Measurements from ENCODE around the gene TBATA.

Gene TBATA

DNA sequence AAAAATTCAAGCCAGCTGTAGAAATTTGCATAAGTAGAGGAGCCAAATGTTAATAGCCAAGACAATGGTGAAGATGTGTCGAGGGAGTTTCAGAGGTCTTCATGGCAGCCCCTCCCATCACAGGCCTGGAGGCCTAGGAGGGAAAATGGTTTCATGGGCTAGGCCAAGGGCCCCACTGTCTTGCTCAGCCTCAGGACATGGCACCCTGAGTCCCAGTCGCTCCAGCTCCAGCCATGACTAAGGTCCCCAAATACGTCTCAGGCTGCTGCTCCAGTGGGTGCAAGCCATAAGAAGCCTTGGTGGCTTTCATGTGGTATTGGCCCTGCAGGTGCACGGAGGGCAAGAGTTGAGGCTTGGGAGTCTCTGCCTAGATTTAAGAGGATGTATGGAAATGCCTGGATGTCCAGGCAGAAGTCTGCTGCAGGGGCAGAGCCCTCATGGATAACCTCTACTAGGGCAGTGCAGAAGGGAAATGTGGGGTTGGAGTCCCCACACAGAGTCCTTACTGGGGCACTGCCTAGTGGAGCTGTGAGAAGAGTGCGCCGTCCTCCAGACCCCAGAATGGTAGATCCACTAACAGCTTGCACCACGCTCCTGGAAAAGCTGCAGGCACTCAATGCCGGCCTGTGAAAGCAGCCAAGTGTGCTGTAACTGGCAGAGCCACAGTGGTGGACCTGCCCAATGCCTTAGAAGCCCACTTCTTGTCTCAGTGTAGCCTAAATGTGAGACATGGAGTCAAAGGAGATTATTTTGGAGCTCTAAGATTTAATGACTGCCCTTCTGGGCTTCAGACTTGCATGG is 19.2 kb downstream of the TBATA start:
- no peaks in the 10 kb centered on the region for H3K9me3 Mint-ChIP-seq
- H3K4me1 Mint-ChIP-seq (ENCODE audit: low read depth), result no peaks in the 10 kb centered on the region
- H3K36me3 Mint-ChIP-seq (ENCODE audit: low read depth), result no peaks in the 10 kb centered on the region
- no peak overlapping the region for H3K4me3 Mint-ChIP-seq
- H3K27ac Mint-ChIP-seq, result no peak overlapping the region
- peak; percentile 20 for DNase-seq
- no peaks in the 10 kb centered on the region for H3K27me3 Mint-ChIP-seq

DNA sequence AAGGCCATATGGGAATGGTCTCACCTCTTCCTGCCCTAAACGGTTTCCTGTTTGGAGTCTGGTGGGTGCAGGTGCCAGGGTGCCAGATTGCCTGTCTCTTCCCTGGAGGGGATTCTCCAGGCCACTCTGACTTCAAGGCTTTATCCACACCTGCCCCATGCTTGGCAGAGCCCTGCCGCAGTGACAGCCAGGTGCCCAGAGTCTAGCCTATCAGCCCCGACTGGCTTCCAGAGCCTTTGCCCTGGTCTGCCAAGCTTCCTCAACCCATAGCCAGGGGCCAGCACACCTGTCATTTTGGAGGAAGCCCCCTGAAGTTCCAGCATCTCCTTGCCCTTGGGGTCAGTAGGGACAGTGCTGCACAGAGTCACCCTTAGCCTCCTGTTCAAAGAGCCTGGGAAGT is 21.6 kb downstream of the TBATA start:
- no peaks in the 10 kb centered on the region for H3K27me3 Mint-ChIP-seq
- H3K36me3 Mint-ChIP-seq (ENCODE audit: low read depth), result no peaks in the 10 kb centered on the region
- H3K4me1 Mint-ChIP-seq (ENCODE audit: low read depth), result peaks cover 5% of the 10 kb centered on the region
- no peak overlapping the region for H3K27ac Mint-ChIP-seq
- DNase-seq, result no peak
- H3K9me3 Mint-ChIP-seq, result no peaks in the 10 kb centered on the region
- no peak overlapping the region for H3K4me3 Mint-ChIP-seq

DNA sequence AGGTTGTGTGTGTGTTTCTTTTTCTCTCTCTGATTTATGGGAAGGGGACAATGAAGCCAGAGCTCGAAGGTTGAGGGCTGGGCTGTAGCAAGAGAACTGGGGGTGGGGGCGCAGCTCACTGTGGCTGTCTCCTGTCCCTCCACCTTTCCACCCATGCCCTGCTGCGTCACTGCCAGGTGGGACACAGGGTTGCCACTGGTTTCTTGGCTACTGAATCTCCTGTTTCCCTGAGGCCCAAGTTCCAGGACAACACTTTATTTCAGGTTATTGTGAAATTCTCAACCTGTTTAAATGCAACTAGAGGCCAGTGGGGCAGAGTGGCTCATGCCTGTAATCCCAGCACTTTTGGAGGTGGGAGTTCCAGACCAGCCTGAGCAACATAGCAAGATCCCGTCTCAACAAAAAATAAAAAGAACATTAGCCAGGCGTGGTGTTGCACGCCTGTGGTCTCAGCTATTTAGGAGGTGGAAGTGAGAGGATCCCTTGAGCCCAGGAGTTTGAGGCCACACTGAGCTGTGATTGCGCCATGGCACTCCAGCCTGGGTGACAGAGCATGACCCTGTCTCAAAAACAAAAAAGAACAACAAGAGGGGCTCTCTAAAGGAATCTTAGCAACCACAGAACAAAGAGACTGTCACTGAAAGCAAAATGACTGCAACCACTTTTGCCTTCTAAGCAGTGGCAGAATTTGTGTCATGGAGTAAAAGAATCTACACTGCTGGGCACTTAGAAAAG is 22.6 kb downstream of the TBATA start:
- Mint-ChIP-seq H3K27ac (no peak overlapping the region), H3K9me3 (no peaks in the 10 kb centered on the region), H3K27me3 (no peaks in the 10 kb centered on the region), H3K36me3 (ENCODE audit: low read depth) (no peaks in the 10 kb centered on the region), H3K4me3 (no peak overlapping the region), H3K4me1 (ENCODE audit: low read depth) (peaks cover 6% of the 10 kb centered on the region)
- no peak for DNase-seq

DNA sequence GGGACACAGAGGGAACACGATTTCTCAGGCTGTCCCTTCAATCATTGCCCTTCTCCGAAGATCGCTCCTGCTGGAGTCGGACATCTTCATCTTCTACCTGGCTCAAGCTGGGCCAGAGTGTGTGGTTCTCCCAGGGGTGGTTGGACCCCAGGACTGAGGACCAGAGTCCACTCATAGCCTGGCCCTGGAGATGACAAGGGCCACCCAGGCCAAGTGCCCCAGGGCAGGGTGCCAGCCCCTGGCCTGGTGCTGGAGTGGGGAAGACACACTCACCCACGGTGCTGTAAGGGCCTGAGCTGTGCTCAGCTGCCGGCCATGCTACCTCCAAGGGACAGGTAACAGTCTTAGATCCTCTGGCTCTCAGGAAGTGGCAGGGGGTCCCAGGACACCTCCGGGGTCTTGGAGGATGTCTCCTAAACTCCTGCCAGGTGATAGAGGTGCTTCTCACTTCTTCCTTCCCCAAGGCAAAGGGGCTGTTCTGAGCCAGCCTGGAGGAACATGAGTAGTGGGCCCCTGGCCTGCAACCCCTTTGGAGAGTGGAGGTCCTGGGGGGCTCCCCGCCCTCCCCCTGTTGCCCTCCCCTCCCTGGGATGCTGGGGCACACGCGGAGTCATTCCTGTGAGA is 23.3 kb downstream of the TBATA start:
- Mint-ChIP-seq H3K27me3 (no peaks in the 10 kb centered on the region), H3K27ac (no peak overlapping the region), H3K9me3 (no peaks in the 10 kb centered on the region), H3K4me1 (ENCODE audit: low read depth) (peaks cover 6% of the 10 kb centered on the region), H3K4me3 (no peak overlapping the region), H3K36me3 (ENCODE audit: low read depth) (no peaks in the 10 kb centered on the region)
- DNase-seq, result no peak

DNA sequence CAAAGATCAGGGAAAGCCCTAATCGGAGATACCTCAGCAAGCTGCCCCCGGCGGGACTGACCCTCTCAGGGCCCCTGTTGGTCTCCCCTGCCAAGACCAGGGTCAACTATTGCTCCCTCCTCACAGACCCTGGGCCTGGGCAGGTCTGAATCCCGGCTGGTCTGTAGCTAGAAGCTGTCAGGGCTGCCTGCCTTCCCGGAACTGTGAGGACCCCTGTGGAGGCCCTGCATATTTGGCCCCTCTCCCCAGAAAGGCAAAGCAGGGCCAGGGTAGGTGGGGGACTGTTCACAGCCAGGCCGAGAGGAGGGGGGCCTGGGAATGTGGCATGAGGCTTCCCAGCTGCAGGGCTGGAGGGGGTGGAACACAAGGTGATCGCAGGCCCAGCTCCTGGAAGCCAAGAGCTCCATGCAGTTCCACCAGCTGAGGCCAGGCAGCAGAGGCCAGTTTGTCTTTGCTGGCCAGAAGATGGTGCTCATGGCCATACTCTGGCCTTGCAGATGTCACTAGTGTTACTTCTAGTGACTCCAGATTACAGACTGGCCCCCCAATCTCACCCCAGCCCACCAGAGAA is 24.1 kb downstream of the TBATA start:
- Mint-ChIP-seq H3K4me1 (ENCODE audit: low read depth) (peaks cover 6% of the 10 kb centered on the region), H3K27me3 (no peaks in the 10 kb centered on the region), H3K9me3 (no peaks in the 10 kb centered on the region), H3K27ac (no peak overlapping the region), H3K4me3 (no peak overlapping the region), H3K36me3 (ENCODE audit: low read depth) (no peaks in the 10 kb centered on the region)
- no peak for DNase-seq

DNA sequence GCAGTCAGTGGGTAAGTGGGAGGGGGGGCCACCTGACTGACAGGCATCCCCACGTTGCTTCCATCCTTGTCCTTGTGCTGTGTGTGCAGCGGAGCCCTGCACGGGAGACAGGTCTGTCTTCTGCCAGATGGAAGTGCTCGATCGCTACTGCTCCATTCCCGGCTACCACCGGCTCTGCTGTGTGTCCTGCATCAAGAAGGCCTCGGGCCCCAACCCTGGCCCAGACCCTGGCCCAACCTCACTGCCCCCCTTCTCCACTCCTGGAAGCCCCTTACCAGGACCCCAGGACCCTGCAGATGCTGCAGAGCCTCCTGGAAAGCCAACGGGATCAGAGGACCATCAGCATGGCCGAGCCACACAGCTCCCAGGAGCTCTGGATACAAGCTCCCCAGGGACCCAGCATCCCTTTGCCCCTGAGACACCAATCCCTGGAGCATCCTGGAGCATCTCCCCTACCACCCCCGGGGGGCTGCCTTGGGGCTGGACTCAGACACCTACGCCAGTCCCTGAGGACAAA is 24.8 kb downstream of the TBATA start:
- no peak overlapping the region for H3K27ac Mint-ChIP-seq
- no peaks in the 10 kb centered on the region for H3K27me3 Mint-ChIP-seq
- no peak for DNase-seq
- peaks cover 6% of the 10 kb centered on the region for H3K4me1 Mint-ChIP-seq (ENCODE audit: low read depth)
- no peaks in the 10 kb centered on the region for H3K36me3 Mint-ChIP-seq (ENCODE audit: low read depth)
- no peak overlapping the region for H3K4me3 Mint-ChIP-seq
- H3K9me3 Mint-ChIP-seq, result no peaks in the 10 kb centered on the region

DNA sequence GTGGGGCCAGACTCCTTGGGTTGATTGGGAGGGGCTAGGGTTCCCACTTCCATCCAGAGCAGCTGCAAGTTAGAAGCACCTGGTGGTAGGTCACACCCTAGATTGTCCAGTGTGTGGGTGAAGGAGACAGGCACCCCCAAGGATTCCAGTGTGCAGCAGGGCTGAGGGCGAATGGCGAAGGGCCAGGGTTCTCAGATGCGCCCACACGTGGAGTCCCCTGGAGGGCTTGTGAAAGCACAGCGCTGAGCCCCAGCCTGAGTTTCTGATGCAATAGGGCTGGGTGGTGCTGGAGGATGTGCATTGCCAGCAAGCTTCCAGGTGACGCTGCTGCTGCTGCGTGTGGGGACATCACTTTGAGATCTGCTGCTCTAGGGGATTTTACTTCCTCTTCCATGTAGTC is 25.4 kb downstream of the TBATA start:
- H3K27ac Mint-ChIP-seq, result no peak overlapping the region
- no peak for DNase-seq
- peaks cover 6% of the 10 kb centered on the region for H3K4me1 Mint-ChIP-seq (ENCODE audit: low read depth)
- no peaks in the 10 kb centered on the region for H3K9me3 Mint-ChIP-seq
- H3K27me3 Mint-ChIP-seq, result no peaks in the 10 kb centered on the region
- H3K36me3 Mint-ChIP-seq (ENCODE audit: low read depth), result no peaks in the 10 kb centered on the region
- H3K4me3 Mint-ChIP-seq, result no peak overlapping the region

DNA sequence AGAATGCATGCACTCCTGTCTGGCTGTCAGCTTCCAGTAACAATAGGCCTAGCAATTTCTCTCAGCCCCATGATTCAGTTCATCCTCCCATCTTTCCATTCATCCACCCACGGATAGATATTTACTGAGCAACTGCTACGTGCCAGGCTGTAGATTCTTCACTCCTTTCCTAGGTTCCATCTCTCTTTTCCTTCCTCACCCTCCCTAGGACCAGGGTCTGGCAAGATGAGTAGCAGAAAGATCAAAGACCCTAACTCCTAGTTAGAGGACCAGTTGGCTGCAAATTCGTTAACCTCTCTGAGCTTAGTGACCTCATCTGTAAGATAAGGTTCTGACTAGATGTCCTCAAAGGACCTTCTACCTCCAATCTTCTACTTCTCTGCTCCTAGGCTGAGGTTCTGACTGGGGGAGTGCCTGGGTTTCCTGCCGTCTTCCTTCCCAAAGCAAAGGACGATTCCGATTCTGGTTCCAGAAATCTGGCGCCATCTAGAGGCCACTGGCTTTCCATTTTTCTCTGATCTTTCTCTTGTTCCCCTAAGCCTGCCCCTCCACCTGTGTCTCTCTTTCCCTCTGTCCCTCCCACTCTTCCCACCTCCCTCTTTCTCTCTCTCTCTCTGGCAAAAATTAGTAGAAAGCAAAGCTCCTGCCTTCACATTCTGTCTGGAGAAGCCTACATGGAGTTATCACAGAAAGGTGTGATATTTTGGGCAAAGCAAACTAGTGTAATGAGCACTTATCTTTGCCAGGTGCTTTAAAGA is 26.2 kb downstream of the TBATA start:
- Mint-ChIP-seq H3K27ac (no peak overlapping the region), H3K4me3 (no peak overlapping the region)

DNA sequence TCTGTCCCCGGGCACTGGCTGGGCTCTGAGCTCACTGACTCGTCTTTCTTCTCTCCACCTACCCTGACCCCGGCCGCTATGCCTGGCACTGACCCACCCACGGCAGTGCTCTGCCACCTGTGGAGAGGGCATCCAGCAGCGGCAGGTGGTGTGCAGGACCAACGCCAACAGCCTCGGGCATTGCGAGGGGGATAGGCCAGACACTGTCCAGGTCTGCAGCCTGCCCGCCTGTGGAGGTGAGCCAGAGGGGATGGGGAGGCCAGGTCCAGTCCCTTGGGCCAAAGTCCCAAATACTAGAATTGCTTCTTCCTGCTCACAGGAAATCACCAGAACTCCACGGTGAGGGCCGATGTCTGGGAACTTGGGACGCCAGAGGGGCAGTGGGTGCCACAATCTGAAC is 27.3 kb downstream of the TBATA start:
- Mint-ChIP-seq H3K4me3 (no peak overlapping the region), H3K27me3 (no peaks in the 10 kb centered on the region), H3K27ac (no peak overlapping the region), H3K9me3 (no peaks in the 10 kb centered on the region), H3K4me1 (ENCODE audit: low read depth) (peaks cover 6% of the 10 kb centered on the region), H3K36me3 (ENCODE audit: low read depth) (no peaks in the 10 kb centered on the region)
- no peak for DNase-seq

More for the DNA sequence above, 26.2 kb downstream of the TBATA start:
- Mint-ChIP-seq H3K27me3 (no peaks in the 10 kb centered on the region), H3K4me1 (ENCODE audit: low read depth) (peaks cover 6% of the 10 kb centered on the region), H3K36me3 (ENCODE audit: low read depth) (no peaks in the 10 kb centered on the region), H3K9me3 (no peaks in the 10 kb centered on the region)
- DNase-seq, result peak; percentile 69

DNA sequence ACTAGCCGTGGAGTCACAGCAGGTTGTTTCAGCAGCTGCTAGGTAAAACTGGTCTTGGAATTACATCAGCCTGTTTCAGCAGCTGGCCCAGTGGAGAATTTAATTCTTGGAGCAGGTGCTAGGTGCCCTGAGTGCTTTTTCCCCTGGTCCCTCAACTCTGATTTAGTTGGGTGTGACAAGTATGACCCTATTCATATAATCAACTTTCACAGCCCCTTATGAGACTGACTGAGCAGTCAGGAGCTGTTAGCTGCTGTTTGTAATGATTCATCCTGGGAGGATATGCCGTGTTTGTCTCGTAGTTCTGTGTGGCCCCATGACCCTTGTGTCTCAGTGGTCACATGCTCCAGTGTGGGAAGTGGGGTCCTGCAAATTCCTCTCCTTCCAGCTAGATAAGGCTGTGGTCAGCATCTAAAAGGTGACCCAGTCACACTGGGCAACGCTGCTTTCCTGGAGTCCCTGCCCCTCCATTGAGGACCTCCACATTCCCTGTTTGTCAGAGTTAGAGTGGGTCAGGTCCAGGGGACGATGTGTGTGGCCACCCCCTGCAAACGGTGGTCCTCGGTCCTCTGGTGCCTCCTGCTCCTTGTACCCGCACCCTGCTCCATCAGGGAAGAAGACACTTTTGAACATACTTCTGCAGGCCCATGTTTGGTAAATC is 28.3 kb downstream of the TBATA start:
- Mint-ChIP-seq H3K27me3 (no peaks in the 10 kb centered on the region), H3K36me3 (ENCODE audit: low read depth) (no peaks in the 10 kb centered on the region), H3K4me3 (no peak overlapping the region), H3K4me1 (ENCODE audit: low read depth) (peaks cover 6% of the 10 kb centered on the region), H3K27ac (no peak overlapping the region), H3K9me3 (no peaks in the 10 kb centered on the region)
- DNase-seq, result no peak

DNA sequence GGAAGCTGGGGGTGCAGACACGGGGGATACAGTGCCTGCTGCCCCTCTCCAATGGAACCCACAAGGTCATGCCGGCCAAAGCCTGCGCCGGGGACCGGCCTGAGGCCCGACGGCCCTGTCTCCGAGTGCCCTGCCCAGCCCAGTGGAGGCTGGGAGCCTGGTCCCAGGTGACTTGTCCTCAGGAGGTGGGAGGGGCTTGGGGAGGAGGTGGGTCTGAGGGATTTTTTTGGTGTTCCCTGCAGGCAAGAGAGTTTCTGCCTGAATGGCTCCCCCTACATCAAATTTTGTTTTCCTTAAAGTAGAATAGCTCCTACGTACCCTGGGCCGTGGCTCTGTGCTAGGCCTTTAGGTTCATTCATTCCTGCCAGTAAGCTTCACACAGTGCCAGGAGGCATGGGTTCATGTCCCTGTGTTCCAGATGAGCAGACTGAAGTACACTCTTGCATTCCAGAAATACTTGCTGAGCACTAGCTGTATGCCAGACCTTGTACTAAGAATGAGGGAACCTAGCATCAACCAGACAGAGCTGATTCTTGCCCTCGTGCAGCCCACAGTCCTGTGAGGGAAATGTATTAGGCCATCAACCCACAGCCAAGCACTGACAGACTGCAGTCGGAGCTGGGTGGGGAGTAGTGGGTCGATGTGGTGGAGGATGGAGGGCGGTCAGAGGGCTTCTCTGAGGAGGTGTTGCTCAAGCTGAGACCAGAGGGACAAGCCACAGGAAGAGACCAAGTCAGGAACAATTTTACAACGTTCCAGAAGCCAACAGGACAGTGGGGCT is 31.1 kb downstream of the TBATA start:
- Mint-ChIP-seq H3K9me3 (no peaks in the 10 kb centered on the region), H3K27ac (no peak overlapping the region), H3K27me3 (no peaks in the 10 kb centered on the region), H3K4me3 (no peak overlapping the region), H3K4me1 (ENCODE audit: low read depth) (peaks cover 6% of the 10 kb centered on the region), H3K36me3 (ENCODE audit: low read depth) (no peaks in the 10 kb centered on the region)
- DNase-seq, result no peak

DNA sequence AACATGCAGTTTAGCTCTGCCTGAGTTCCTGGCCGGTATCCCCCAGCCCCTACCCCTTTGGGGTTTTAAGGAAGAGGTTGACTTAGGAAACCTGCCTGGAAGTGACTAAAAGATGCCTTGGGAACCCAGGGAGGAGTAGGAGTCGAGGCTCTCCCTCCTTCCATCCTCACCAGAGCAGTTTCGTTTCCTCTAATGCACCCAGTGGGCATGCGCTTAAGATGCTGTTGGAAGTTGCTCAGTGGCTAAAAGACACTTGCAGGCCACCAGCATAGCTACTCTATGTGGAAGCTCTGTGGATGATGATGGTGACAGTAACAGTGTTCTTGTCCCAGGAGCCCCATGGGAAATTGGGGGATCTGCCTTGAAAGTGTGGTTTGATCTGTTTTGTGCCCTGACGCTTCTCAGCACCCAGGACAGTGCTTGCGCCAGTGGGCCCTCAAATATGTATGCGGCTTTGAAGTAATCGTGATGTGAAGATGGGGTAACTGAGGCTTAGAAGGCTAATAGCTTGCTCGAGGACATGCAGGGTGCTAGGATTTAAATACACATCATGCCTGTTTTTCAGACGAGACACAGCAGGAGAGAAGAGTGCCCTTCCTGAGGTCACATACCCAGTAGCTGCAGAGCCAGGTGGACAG is 32.0 kb downstream of the TBATA start:
- no peak for DNase-seq
- H3K4me1 Mint-ChIP-seq (ENCODE audit: low read depth), result no peaks in the 10 kb centered on the region
- no peaks in the 10 kb centered on the region for H3K36me3 Mint-ChIP-seq (ENCODE audit: low read depth)
- no peak overlapping the region for H3K27ac Mint-ChIP-seq
- H3K4me3 Mint-ChIP-seq, result no peak overlapping the region
- no peaks in the 10 kb centered on the region for H3K9me3 Mint-ChIP-seq
- H3K27me3 Mint-ChIP-seq, result no peaks in the 10 kb centered on the region

DNA sequence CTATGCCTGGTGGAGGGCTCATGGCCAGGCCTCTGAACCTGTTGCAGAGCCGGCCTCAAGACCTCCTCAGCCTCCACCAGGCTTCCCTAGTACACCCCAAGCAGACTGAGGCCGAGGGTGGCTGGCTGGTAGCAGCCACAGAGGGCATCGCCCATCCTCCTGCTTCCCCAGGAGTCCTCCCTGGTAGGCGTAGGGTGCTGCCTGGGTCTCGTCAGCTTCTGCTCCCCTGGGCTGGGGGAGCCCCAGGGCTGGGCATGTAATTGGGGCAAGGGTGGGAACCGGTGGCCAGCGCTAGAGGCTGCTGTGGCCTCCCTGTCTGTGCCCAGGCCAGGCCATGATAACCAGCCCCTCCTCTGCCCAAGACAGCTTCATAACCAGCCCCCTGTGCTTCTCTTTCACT is 32.6 kb downstream of the TBATA start:
- H3K9me3 Mint-ChIP-seq, result no peaks in the 10 kb centered on the region
- no peaks in the 10 kb centered on the region for H3K4me1 Mint-ChIP-seq (ENCODE audit: low read depth)
- no peak for DNase-seq
- H3K4me3 Mint-ChIP-seq, result no peak overlapping the region
- no peaks in the 10 kb centered on the region for H3K27me3 Mint-ChIP-seq
- no peak overlapping the region for H3K27ac Mint-ChIP-seq
- H3K36me3 Mint-ChIP-seq (ENCODE audit: low read depth), result no peaks in the 10 kb centered on the region
